K562 (cell line): ENCODE results near the gene FLT1. TPM values are rescaled to one million over a fixed set of nuclear protein-coding genes. Genes with fewer than 3 reads are reported as not detected.

Experiments
- BRF1 ChIP-seq: IDR thresholded peaks from 3 replicates; pipeline ENCODE4 v1.6.1; 2011; ENCODE audit warnings: borderline replicate concordance, mild to moderate bottlenecking; ENCODE audit not compliant: insufficient read length; ENCODE audit errors: extremely low read depth
- CBFA2T3 ChIP-seq: fragments of 450-650 bp; IDR thresholded peaks from 2 replicates; pipeline ENCODE4 v1.6.1; 2017
- E2F3 ChIP-seq: fragments of 250-450 bp; sonication (Bioruptor Pico); IDR thresholded peaks from 2 replicates; pipeline ENCODE4 v1.4.0; 2020; ENCODE audit warnings: mild to moderate bottlenecking
- MAFF ChIP-seq: IDR thresholded peaks from 2 replicates; pipeline ENCODE4 v1.6.1; 2012; ENCODE audit warnings: low read length, improper control_type of control experiment
- PHF20 ChIP-seq: fragments of 450-650 bp; IDR thresholded peaks from 2 replicates; pipeline ENCODE4 v1.6.1; 2018; ENCODE audit not compliant: partially characterized antibody
- PHF8 ChIP-seq: fragments of 200-600 bp; sonication (generic); IDR thresholded peaks from 2 replicates; pipeline ENCODE4 v1.6.1; 2012; ENCODE audit warnings: mixed run types, mild to moderate bottlenecking, inconsistent platforms, low read length, moderate library complexity, borderline replicate concordance
- POLR2H ChIP-seq: IDR thresholded peaks from 2 replicates; pipeline ENCODE4 v1.6.1; 2016; ENCODE audit warnings: missing genetic modification characterization, low read depth, mild to moderate bottlenecking, control low read depth, missing compliant biosample characterization, moderate library complexity
- SMARCA4 ChIP-seq: fragments of 450-650 bp; IDR thresholded peaks from 2 replicates; pipeline ENCODE4 v1.6.1; 2016
- SRSF9 ChIP-seq: fragments of 200-400 bp; formaldehyde crosslinking; IDR thresholded peaks from 2 replicates; pipeline ENCODE4 v1.6.1; 2017; ENCODE audit warnings: low read depth, low read length, borderline replicate concordance
- STAG1 ChIP-seq: sonication (generic); formaldehyde crosslinking; IDR thresholded peaks from 2 replicates; pipeline ENCODE4 v1.5.0; 2020; ENCODE audit warnings: missing genetic modification reagents, borderline replicate concordance
- SUPT5H ChIP-seq: fragments of 450-650 bp; IDR thresholded peaks from 2 replicates; pipeline ENCODE4 v1.6.1; 2016
- U2AF1 ChIP-seq: fragments of 200-400 bp; formaldehyde crosslinking; optimal IDR thresholded peaks from 2 replicates; pipeline ENCODE3; 2017; ENCODE audit warnings: mild to moderate bottlenecking, low read depth, low read length, moderate library complexity
- ZBED1 ChIP-seq: IDR thresholded peaks from 2 replicates; pipeline ENCODE4 v1.6.1; 2014
- ZNF778 ChIP-seq: fragments of 450-650 bp; formaldehyde crosslinking; IDR thresholded peaks from 2 replicates; pipeline ENCODE4 v1.4.0; 2020; ENCODE audit warnings: mild to moderate bottlenecking, moderate library complexity
- polyA plus RNA-seq, 8 experiments: library from polyadenylated mRNA; depleted of rRNA in 4 of 8; stranded (reverse) in 5 of 8; unstranded in 3 of 8; fragments of >200 nt; fragmentation: Nextera tagmentation in 2 of 8; fragmentation: Illumina TruSeq in 1 of 8; extraction: Ambion mirVana in 2 of 8; extraction: Trizol in 1 of 8; gene quantifications; 2 replicates each; pipeline versions ENCODE4 v1.2.1 to v1.2.3, GENCODE V29; 2011 to 2014; ENCODE audit warnings: inconsistent platforms in 1 of 8, missing spikeins in 1 of 8
- total RNA-seq, 7 experiments: library from RNA; depleted of rRNA in 6 of 7; stranded (reverse); fragments of >200 nt in 6 of 7; fragmentation: Illumina TruSeq in 2 of 7; extraction: Trizol in 2 of 7; gene quantifications; 2 replicates each; pipeline versions ENCODE4 v1.2.1 to v1.2.3, GENCODE V29; 2011 to 2021; ENCODE audit warnings: low replicate concordance in 1 of 7
- TF ChIP-seq, protein P1 (sequence below): fragments of 200-800 bp; sonication (Bioruptor generic); IDR thresholded peaks from 2 replicates; pipeline ENCODE4 v1.6.1; 2016; ENCODE audit warnings: missing genetic modification characterization, missing compliant biosample characterization
- TF ChIP-seq, protein P2 (sequence below): fragments of 250-450 bp; sonication (Bioruptor Pico); IDR thresholded peaks from 2 replicates; pipeline ENCODE4 v1.8.0; 2021; ENCODE audit warnings: moderate library complexity, mild to moderate bottlenecking, inconsistent platforms
- TF ChIP-seq, protein P3 (sequence below): IDR thresholded peaks from 2 replicates; pipeline ENCODE4 v1.6.1; 2016; ENCODE audit warnings: missing genetic modification characterization, missing compliant biosample characterization
- TF ChIP-seq, protein P4 (sequence below): fragments of 250-450 bp; sonication (Bioruptor Pico); IDR thresholded peaks from 2 replicates; pipeline ENCODE4 v1.9.0; 2021; ENCODE audit warnings: mild to moderate bottlenecking, inconsistent platforms

The FLT1 gene
- total and polyA plus RNA-seq, 9 of the 15 experiments (the other 6 are each of a cell fraction or from before 2014, with no cell fraction given): 0.01 to 2.0 (median 0.22) TPM

DNA sequence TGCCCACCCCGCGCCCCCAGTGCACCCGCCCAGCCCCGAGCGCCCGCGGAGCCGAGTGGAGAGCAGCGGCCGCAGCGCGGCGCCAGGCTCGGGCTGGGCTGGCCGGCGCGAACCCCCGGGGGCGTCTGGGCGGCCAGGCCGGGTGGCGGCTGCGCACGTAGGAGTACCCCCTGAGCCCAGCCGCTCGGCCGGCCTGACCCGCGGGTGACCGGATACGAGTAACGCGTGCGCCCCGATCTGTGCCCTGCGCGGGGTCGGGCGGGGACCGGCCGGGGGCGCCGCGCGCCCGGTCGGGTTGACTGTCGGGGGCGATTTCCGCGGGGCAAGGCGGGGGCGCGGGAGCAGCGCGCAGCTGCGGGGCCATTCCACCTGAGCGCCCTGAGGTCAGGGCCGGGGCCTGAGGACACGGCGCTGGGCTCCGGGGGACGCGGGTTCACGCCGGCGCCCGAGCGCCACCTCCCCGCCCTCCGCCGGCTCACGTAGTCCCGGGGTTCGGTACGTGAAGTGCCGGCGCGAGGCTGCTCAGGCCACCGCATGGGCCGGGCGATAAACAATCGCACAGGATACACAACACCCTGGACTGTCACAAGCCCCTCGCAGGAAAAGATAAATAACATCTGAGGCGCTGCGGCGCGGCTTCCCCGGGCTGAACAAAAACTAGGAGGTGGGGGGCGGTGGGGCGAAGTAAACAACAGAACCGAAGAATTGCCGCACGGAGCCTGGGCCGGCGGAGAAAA is 37.6 kb upstream of the FLT1 start (continued):
- TF ChIP-seq, protein P1, sequence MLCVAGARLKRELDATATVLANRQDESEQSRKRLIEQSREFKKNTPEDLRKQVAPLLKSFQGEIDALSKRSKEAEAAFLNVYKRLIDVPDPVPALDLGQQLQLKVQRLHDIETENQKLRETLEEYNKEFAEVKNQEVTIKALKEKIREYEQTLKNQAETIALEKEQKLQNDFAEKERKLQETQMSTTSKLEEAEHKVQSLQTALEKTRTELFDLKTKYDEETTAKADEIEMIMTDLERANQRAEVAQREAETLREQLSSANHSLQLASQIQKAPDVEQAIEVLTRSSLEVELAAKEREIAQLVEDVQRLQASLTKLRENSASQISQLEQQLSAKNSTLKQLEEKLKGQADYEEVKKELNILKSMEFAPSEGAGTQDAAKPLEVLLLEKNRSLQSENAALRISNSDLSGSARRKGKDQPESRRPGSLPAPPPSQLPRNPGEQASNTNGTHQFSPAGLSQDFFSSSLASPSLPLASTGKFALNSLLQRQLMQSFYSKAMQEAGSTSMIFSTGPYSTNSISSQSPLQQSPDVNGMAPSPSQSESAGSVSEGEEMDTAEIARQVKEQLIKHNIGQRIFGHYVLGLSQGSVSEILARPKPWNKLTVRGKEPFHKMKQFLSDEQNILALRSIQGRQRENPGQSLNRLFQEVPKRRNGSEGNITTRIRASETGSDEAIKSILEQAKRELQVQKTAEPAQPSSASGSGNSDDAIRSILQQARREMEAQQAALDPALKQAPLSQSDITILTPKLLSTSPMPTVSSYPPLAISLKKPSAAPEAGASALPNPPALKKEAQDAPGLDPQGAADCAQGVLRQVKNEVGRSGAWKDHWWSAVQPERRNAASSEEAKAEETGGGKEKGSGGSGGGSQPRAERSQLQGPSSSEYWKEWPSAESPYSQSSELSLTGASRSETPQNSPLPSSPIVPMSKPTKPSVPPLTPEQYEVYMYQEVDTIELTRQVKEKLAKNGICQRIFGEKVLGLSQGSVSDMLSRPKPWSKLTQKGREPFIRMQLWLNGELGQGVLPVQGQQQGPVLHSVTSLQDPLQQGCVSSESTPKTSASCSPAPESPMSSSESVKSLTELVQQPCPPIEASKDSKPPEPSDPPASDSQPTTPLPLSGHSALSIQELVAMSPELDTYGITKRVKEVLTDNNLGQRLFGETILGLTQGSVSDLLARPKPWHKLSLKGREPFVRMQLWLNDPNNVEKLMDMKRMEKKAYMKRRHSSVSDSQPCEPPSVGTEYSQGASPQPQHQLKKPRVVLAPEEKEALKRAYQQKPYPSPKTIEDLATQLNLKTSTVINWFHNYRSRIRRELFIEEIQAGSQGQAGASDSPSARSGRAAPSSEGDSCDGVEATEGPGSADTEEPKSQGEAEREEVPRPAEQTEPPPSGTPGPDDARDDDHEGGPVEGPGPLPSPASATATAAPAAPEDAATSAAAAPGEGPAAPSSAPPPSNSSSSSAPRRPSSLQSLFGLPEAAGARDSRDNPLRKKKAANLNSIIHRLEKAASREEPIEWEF (CRISPR knock-in tag): no peak
- TF ChIP-seq CBFA2T3 (peak; percentile 95), BRF1 (no peak), PHF20 (no peak), ZBED1 (no peak), STAG1 (CRISPR knock-in tag) (no peak), SRSF9 (no peak), SMARCA4 (peak; percentile 73), MAFF (no peak), E2F3 (CRISPR knock-in tag) (no peak), POLR2H (tag) (no peak), SUPT5H (peak; percentile 21; the same call in 1 of the 2 replicates), PHF8 (peak; percentile 73; the same call in 1 of the 2 replicates), U2AF1 (no peak), ZNF778 (CRISPR knock-in tag) (no peak)
- TF ChIP-seq, protein P2, sequence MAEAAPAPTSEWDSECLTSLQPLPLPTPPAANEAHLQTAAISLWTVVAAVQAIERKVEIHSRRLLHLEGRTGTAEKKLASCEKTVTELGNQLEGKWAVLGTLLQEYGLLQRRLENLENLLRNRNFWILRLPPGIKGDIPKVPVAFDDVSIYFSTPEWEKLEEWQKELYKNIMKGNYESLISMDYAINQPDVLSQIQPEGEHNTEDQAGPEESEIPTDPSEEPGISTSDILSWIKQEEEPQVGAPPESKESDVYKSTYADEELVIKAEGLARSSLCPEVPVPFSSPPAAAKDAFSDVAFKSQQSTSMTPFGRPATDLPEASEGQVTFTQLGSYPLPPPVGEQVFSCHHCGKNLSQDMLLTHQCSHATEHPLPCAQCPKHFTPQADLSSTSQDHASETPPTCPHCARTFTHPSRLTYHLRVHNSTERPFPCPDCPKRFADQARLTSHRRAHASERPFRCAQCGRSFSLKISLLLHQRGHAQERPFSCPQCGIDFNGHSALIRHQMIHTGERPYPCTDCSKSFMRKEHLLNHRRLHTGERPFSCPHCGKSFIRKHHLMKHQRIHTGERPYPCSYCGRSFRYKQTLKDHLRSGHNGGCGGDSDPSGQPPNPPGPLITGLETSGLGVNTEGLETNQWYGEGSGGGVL (CRISPR knock-in tag): no peak
- TF ChIP-seq, protein P3, sequence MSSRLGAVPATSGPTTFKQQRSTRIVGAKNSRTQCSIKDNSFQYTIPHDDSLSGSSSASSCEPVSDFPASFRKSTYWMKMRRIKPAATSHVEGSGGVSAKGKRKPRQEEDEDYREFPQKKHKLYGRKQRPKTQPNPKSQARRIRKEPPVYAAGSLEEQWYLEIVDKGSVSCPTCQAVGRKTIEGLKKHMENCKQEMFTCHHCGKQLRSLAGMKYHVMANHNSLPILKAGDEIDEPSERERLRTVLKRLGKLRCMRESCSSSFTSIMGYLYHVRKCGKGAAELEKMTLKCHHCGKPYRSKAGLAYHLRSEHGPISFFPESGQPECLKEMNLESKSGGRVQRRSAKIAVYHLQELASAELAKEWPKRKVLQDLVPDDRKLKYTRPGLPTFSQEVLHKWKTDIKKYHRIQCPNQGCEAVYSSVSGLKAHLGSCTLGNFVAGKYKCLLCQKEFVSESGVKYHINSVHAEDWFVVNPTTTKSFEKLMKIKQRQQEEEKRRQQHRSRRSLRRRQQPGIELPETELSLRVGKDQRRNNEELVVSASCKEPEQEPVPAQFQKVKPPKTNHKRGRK (tag): no peak
- TF ChIP-seq, protein P4, sequence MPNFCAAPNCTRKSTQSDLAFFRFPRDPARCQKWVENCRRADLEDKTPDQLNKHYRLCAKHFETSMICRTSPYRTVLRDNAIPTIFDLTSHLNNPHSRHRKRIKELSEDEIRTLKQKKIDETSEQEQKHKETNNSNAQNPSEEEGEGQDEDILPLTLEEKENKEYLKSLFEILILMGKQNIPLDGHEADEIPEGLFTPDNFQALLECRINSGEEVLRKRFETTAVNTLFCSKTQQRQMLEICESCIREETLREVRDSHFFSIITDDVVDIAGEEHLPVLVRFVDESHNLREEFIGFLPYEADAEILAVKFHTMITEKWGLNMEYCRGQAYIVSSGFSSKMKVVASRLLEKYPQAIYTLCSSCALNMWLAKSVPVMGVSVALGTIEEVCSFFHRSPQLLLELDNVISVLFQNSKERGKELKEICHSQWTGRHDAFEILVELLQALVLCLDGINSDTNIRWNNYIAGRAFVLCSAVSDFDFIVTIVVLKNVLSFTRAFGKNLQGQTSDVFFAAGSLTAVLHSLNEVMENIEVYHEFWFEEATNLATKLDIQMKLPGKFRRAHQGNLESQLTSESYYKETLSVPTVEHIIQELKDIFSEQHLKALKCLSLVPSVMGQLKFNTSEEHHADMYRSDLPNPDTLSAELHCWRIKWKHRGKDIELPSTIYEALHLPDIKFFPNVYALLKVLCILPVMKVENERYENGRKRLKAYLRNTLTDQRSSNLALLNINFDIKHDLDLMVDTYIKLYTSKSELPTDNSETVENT: no peak
